ENCODE data around the gene HOXC11. TPM values are rescaled to one million over a fixed set of nuclear protein-coding genes. Genes with fewer than 3 reads are reported as not detected.

HOXC11 gene
- total and polyA plus RNA-seq, 7 donors, result not detected

GRCh38 chr12:53969588-53970259 lies 3.2 kb upstream of the HOXC11 start:
- no peaks in the 10 kb centered on the region for H3K36me3 ChIP-seq
- H3K9me3 ChIP-seq, result no peaks in the 10 kb centered on the region
- H3K27ac ChIP-seq, result no peak overlapping the region
- no peak overlapping the region for H3K4me3 ChIP-seq
- peaks cover 95 to 100% (median 98%) of the 10 kb centered on the region in 3 donors for H3K27me3 ChIP-seq
- TF ChIP-seq POLR2A (IDR thresholded peaks at IDR 0.05) (no peak), EP300 (IDR thresholded peaks at IDR 0.05) (no peak), POLR2AphosphoS5 (IDR thresholded peaks at IDR 0.05) (no peak), CTCF (IDR thresholded peaks at IDR 0.05) (no peak)
- H3K4me1 ChIP-seq, result peaks cover 0 to 33% (median 28%) of the 10 kb centered on the region in 4 donors
- 17 to 29% methylated on average over 12 of the region's 12 CpGs for WGBS, 2 donors
- intact Hi-C loops (cut with DNase I), result no loop called here
- no peak for DNase-seq

DNA sequence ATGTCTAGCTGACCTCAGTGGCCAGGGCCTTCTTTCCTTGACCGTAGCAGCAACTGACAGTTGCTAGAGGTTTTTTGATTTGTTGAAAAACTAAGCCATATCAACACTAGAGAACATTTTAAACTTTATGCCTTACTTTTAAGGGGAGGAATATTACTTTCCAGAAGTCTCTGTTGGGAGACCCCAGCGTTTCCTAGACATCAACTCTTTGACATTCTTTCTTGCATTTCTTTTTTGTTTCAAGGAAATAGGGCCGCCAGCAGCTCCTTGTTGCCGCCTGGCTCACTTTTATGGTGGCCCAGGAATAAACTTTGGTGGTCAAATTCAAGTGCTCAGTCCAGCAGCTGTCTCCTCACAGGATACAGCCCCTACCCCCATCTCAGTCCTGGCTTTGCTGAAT lies 2.5 kb upstream of the HOXC11 start:
- WGBS, 2 donors, result 25 to 27% methylated on average over 4 of the region's 4 CpGs
- no peaks in the 10 kb centered on the region for H3K9me3 ChIP-seq
- no peak overlapping the region for H3K27ac ChIP-seq
- no peak overlapping the region for H3K4me3 ChIP-seq
- intact Hi-C loops (cut with DNase I), result no loop called here
- TF ChIP-seq EP300 (IDR thresholded peaks at IDR 0.05) (no peak), POLR2A (IDR thresholded peaks at IDR 0.05) (no peak), POLR2AphosphoS5 (IDR thresholded peaks at IDR 0.05) (no peak), CTCF (IDR thresholded peaks at IDR 0.05) (no peak)
- DNase-seq, result no peak
- H3K4me1 ChIP-seq, result peaks cover 0 to 40% (median 35%) of the 10 kb centered on the region in 4 donors
- no peaks in the 10 kb centered on the region for H3K36me3 ChIP-seq
- peaks cover 95 to 100% (median 98%) of the 10 kb centered on the region in 3 donors for H3K27me3 ChIP-seq

GRCh38 chr12:53971129-53971528 lies 1.8 kb upstream of the HOXC11 start:
- 75 to 80% methylated on average over 3 of the region's 3 CpGs for WGBS, 2 donors
- intact Hi-C loops (cut with DNase I), result no loop called here
- H3K4me3 ChIP-seq, result no peak overlapping the region
- peaks cover 0 to 37% (median 33%) of the 10 kb centered on the region in 4 donors for H3K4me1 ChIP-seq
- H3K27ac ChIP-seq, result no peak overlapping the region
- DNase-seq, result no peak
- H3K36me3 ChIP-seq, result no peaks in the 10 kb centered on the region
- no peaks in the 10 kb centered on the region for H3K9me3 ChIP-seq
- TF ChIP-seq POLR2A (IDR thresholded peaks at IDR 0.05), result no peak
- no peak for TF ChIP-seq POLR2AphosphoS5 (IDR thresholded peaks at IDR 0.05)
- no peak for TF ChIP-seq CTCF (IDR thresholded peaks at IDR 0.05)
- no peak for TF ChIP-seq EP300 (IDR thresholded peaks at IDR 0.05)
- H3K27me3 ChIP-seq, result peaks cover 96 to 100% (median 98%) of the 10 kb centered on the region in 3 donors

GRCh38 chr12:53971686-53972085 lies 1.2 kb upstream of the HOXC11 start:
- no peak for DNase-seq
- intact Hi-C loops (cut with DNase I), result no loop called here
- Histone ChIP-seq H3K27me3 (peaks cover 97 to 100% (median 98%) of the 10 kb centered on the region in 3 donors), H3K27ac (no peak overlapping the region), H3K9me3 (no peaks in the 10 kb centered on the region), H3K4me3 (no peak overlapping the region), H3K4me1 (peaks cover 0 to 32% (median 27%) of the 10 kb centered on the region in 4 donors), H3K36me3 (no peaks in the 10 kb centered on the region)
- TF ChIP-seq POLR2AphosphoS5 (IDR thresholded peaks at IDR 0.05) (no peak), CTCF (IDR thresholded peaks at IDR 0.05) (no peak), POLR2A (IDR thresholded peaks at IDR 0.05) (no peak), EP300 (IDR thresholded peaks at IDR 0.05) (no peak)
- 33 to 34% methylated on average over 2 of the region's 2 CpGs for WGBS, 2 donors

Measured in sigmoid colon (tissue), 7 donors.